DMS153 treated with DMSO at 0.1 percent for 48 hours (cell line): ENCODE results near the gene CUEDC1.

Source experiments
- DNase-seq: peaks from one replicate; lab custom pipeline; 2025; ENCODE audit not compliant: unreplicated experiment; lab: John Stamatoyannopoulos, UW

Gene CUEDC1

DNA sequence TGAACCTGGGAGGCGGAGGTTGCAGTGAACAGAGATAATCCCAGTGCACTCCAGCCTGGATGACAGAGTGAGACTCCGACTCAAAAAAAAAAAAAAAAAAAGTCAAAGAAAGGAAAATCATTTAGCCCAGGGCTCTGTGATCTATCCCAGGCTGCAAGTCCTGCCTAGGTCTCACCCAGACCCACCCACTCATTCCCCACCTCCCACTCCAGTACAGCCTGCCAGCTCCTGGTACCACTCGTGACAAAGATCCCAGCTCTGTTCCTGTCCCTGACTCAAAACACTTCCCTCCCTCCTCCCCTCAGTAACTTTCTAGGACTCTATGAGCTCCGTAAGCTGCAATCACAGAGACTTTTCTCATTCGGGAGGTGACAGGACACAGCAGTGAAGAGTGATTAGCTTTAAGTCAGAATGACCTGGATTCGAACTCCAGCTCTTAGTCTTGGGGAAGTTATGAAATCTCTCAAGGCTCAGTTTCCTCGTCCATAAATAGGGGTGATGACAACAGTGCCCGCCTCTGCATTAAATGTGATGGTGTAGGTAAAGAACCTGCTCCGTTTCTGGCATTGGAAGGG lies 77.3 kb downstream of the CUEDC1 start:
- DNase-seq, result no peak

DNA sequence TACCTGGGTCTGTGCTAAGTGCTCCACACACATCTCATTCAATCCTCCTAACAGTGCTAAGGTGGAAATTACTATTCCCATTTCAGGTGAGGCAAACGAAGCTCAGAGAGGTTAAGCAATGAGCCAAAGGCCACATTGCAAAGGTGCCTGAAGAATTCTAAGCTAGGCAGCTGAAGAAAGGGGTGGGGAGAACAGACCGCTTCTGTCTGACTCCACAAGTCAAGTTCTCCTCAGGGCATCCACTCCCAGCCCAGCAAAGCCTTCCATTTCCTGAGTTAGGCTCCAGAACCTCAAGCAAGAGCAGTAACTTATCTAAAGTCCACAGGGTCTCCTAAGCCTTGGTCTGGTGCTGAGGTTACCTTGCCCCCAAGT lies 78.4 kb downstream of the CUEDC1 start:
- no peak for DNase-seq

DNA sequence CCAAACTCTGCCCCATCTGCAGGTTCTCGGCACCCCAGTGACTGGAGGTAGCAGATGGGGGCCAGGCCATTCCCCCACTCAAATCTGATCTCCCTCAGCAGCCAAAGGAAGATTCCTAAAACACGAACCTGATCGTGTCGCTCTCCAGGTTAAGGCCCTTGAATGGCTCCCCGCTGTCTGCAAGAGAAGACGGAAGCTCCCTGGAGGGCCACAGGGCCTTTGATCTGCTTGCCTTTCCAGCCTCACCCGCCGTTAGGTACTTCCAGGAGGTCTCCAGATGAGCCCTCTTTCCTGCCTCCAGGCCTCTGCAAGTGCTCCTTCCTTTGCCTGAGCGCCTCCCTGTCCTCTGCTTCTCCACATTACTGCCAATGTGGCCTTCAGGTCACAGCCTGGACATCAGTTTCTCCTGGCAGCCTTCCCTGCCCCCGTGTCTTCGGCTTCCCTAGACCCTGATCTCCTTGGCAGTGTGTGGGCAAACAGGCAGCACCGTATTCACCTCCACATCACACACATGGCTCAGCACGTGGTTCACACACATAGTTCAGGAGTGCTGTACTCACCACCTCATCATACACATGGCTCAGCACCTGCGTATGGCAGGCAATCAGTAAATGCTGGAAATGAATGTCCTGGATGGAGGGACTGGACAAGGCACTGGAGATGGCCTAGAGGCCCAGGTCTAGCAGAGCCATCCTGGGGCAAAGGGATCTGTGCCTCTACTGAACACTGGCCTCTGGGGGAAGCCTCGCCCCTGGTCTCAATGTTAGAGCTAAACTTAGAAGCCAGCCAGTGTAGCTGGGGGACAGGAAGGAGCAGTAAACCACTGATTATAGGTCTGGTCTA lies 79.0 kb downstream of the CUEDC1 start:
- DNase-seq, result no peak

DNA sequence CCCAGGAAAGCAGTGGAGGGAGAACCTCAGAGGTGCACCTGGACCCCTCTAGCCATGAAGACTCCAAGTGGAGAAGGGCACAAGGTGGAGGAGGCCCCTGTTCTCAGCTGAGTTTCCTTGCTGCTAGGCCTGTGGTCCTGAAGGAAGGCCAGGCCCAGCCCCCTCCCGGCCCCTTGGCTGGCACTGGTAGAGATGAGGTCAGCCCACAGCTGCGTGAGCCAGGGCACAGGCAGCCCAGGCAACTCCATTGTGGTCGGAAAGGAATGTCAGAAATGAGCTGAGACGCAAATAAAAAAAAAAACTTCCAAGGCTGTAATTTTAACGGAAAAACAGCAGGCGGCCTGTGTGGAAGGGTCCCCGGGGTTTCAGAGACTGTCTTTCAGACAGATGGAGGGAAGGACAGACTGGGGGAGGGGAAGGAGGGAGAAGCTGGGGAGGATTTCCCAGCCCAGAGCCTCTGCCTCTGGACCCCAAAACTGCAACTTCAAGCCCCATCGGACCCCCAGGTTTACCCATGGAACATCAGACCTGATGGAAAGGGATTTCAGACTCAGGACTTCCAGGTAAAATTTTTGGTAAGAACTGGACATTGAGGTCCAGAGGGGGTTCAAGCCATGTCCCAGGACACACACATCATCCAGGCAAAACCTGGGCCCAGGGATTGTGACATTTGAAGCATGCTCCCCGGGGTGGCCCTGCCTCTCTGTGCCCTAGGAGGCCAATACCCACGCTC lies 79.8 kb downstream of the CUEDC1 start:
- DNase-seq, result no peak

DNA sequence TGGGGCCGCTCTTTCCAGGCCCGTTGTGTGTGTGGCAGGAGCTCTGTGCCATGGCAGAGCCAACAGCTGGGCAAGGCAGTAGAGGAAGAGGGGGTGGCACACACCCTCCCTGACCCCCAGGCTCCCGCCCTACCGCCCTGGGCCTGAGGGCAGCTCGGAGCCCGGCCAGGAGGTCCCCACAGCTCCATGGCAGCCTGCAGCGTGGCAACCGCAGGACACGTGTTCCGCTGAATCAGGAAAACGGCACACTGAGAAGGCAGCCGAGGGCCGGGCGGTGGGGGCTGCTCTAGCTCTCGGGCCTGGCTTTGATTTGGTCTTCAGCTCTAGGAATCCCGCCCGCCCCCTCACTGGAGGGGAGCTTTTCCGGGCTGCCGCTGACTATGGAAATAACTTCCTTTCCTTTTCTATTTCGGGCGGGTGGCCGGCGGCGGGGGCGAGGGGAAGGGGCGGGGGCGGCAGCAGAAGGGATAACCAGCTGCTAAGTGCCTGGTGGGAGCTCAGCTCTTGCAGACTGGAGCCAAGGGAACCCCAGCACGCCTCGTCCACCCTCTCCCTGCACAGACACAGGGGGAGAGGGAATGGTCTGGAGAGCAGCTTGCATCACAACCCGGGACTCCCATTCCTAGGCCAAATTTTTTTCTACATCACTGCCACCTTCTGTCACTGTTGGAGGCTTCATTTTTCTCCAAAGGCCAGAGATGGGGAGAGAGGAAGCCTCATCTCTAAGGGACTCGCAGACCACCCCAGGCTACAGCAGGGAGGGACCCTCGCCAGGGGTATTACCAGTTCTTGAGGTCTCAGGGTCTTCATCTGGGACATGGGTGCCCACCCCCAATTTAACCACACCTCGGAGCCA lies 80.5 kb downstream of the CUEDC1 start:
- DNase-seq, result no peak

DNA sequence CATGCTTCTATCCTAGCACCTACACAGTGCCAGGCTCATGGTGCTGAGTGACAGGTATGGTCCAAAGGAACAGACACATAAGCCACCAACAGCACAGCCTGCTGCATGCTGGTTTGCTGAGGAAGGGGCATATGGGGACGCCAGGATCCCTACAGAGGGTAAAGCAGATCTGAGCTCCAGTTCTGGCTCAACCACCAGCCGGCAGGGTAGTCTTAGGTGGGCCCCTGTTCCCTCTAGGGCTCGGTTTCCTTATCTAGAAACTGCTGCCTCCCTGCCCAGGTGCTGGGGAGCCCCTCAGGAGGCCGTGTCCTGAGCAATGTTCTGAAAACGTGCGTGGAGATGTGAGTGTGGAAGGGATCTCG lies 81.2 kb downstream of the CUEDC1 start:
- no peak for DNase-seq

DNA sequence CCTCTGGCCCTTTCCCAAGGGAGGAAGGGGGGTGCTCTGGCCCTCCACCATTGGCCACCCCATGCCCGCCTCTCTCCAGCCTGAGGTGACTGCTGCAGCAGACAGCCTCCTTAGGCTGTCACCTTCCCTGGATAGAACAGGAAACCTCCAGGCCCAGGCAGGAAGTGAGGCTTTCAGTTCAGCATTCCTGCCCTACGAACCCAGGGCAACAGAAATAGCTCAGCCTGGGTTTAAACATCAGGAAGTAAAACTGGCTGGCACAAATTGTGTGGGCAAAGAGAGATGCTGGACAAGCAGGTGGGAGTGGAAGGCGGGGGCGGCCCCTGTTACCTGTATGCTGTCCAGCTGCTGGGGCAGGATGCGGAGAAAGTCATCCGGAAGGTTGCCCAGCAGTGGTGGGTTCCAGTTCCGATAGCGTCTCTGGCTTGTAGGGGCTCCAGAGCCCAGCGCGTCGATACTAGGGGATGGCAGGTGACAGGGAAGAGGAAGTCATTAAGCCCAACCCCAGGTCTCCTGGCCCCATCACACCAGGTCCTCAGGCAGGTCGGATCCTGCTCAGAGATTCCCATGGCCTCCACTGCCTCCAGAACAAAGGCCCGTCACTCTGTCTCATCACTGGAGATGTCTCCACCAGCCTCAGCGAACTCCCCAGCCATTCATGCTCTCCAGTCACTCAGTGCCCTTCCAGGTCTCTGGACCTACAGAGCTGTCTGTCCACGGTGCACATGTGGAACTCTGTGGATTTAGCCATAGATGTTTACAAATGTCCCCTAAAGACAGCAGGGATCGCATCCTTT lies 81.8 kb downstream of the CUEDC1 start:
- no peak for DNase-seq

DNA sequence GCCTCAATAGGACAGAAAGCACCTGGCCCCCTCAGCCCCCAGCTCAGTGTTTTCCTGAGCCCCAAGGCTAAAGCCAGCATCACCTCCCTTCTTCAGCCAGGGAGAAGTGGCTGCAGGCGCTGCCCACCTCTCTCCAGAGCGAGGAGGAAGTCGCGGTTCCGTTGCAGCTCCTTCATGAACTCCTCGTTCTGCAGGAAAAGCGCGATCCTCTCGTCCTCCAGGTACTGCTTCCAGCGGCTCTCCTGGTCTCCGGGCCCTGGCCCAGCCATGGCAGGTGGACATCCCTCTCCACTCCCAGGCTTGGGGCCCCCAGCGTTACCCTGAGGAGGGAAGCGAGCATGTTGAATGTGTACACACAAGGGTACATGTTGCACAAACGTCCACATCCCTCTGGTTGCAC lies 82.7 kb downstream of the CUEDC1 start:
- no peak for DNase-seq

DNA sequence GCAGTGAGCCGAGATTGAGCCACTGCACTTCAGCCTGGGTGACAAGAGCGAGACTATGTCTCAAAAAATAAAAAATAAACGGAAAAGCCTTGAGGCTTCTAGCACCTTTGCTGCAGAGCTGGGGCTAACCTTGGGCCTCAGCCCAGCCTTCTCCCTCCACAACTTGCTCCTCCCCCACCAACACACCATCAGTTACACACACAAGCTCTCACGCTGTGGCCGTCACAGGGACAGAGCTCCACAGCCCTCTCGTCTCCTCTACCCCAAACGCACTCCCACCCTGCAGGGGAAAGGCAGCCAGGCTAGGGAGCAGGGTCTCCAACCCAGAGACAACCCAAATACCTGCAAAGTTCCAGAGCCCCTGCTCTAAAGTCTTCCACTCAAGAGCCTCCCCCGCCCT lies 83.3 kb downstream of the CUEDC1 start:
- DNase-seq, result no peak

DNA sequence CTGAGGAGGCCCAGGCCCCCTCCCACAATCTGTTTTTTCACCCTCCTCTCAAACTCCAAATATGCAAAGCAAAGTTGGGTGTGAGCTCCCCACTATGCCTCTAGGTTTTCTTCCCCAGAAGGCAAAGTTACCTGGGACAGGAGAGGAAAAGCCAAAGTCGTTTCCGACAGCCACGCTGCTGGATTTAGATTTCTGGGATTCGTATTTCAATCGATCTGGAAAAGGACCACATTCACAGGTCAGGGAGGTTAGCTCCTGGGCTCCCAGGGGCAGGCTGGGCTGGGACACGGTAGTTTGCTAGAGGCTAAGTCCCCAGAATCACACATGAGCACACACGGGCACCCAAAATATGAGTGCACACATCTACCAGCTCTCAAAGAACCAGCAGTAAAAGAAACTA lies 84.1 kb downstream of the CUEDC1 start:
- DNase-seq, result no peak

DNA sequence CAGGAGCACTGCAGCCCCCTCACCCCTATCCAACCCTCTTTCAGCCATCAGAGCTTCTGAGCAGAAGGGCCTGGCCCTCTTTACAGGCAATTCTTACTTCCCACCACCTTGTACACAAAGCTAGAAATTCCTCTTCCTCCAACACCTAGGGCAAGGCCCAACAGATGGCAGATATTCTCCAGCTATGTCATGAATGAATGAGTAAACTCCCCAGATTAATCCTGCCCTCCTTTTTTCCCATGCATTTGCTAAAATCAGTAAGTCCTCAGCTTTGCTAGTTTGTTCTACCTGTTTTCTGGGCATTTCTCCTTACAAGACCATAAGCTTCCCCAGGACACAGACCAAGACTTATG lies 85.0 kb downstream of the CUEDC1 start:
- DNase-seq, result no peak

DNA sequence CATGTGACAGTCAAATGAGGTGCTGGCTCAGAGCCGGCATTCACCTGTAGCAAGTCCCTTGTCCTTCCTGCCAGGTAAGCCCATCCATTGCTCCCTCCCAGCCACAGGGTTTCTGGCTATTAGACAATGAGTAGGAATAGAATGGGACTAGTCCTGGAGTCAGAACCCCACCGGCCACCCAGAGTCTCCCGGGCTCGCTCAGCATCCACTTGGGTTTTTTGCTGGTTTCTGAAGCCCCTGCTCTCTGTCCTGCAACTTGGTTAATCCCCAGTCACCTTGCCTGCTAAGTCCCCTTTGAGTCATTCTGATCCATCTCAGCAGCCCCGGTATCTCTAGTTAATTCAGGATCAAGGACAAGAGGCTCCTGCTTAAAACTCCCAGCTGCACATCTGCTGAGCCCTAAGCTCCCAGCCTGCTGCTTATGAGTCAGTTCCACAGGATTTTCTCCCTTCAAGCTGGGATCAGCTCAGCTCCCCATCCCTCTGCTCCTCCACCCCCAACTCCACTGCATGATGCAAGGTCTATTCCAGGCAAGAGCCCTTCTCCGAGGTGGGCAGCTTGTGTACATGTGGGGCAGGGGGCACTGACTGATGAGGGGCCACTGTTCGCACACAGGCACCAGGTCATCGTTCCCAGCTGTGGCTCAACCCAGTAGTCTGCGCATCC lies 85.5 kb downstream of the CUEDC1 start:
- no peak for DNase-seq

DNA sequence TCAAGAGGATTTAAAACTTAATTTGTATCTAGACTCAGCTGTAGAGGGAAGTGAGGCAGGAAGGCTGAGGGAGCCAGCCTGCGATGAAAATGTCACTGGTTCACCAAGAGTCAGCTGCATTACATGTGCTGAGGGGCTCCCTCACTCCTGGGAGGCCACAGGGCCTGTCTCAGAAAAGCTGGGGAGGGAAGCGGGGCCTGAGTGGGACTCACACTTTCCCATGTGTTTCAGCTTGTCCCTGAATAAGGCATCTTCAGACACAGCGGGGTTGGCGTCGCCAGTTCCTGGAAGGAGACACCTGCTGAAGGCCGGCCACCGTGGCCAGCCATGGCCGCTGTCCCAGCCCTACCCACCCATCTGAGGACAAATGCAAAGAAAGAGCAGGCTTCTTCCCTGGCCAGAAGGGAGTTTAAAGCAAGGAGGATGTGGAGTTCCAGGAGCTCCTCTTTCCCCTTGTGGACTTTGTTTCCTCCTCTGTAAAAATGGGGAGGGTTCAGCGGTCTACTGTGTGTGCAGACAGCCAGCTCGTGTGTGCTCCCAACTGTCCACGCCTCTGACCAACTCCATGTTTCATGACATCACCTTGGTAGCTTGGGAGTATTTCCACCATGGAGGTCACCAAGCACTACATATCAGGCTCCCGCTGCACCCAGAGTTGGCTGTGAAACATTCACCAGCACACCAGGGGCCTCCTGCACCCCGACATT lies 86.1 kb downstream of the CUEDC1 start:
- no peak for DNase-seq

DNA sequence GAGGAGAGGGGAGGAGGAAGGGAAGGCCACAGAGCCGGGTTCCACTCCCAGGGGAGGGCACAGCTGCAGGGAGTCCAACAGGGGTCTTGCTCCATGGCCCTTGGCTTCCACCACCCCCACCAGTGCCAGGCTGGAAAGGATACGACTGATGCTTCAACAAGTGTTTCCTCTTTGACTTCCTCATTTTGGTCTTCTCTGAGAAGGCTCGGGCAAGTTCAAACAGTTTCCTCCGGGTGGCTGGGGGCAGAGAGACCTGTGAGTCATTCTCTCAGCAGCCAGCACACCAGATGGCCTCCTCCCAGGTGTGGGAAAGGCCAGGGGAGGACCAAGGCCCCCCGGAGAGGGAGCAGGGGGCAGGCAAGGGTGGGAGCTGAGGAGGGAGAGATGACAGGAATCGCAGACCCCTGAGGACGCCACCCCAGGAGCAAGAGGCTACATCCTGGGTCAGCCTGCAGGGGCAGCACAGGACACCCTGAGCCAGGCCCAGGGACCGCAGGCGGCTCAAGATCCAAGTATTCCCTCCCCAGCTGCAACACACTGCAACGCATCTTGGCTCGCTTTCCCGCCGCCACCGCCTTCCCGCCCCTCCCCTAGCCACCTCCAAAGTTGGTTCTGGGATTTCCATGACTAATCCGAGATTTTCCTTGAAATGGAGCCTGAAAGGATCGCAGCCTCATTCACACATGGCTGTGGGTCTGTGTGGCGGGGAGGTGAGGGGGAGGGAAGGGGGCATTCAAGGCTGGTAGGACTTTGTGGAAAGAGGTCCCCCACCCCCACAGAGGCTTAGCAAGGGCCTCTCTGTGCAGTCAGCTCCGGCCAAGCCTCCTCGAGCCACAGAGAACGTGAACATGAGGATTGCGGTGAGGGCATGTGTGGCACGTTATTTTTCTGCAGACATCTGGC lies 87.0 kb downstream of the CUEDC1 start:
- no peak for DNase-seq

DNA sequence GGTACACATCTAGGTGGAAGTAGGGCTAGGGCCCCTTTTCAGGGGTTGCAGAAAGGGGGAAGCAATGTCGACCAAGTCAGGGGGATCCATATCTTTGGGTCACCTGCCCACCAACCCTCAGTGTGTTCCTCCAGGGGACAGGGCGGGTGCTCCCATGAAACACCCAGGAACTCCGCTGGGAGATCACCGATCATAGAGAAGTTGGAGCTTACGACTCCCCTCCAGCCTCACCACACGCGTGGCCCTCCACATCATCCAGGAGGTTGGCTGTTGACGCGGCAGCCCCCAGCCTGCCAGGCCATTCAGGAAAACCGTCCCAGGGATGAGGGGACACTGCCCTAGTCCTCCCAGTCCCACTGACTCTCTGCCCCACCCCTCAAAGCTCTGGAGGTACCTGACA lies 88.1 kb downstream of the CUEDC1 start:
- DNase-seq, result no peak

DNA sequence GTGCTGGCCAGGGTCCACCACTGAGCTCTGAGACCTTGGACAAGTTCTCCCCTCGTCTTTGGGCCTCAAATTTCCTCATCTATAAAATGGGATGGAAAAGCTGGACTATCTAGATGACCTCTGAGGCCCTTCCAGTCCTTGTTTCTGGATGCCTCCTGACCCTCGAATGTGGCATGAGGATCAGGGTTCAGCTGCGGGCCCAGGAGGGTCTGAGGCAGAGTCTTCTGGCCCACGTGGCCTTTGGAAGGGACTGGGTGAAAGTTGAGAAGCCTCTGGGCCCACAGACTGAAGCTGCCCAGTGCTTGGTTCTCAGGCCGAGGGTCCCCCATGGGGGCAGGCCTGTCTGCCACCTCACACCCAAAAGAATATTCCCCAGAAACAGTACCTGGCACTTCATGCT lies 88.5 kb downstream of the CUEDC1 start:
- DNase-seq, result no peak

DNA sequence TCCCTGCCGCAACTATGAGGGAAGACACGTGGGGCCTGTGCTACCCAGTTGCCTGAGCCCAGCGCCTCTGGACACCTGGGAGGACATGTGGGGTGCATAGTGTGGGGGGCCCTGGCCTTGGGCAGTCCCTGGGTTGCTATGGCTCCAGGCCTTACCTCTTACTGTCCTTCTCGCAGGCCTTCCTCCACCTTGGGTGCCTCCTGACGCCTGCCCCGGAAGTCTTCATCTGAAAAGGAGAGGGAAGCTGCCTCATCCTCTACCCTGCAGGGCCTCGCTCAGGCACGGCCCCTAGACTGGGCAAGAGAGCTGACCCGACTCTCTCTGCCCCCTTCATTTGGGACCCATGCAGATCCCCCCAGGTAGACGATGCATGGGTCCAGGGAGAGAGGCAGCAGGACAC lies 88.9 kb downstream of the CUEDC1 start:
- DNase-seq, result no peak

DNA sequence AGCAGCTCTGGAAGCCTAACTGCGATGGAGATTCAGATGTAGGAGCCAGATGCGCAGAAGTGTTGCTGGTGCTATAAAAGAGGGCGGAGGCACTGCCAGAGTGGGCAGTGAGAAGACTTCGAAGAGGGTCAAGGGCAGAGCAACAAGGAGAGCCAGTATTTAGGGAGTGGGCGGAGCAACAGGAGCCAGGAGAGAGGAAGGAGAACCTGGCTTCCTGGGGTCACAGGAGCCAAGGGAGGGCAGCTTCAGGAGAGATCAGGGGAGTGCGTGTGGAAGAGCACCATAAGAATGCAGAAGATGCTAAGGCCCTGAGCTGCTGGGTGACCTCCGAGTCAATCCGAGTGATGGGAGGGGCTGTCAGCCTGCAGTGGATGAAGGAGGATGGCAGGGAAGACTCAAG lies 90.9 kb downstream of the CUEDC1 start:
- DNase-seq, result no peak
